T-helper 2 cell (primary cell): ENCODE data around the gene ERC2.

Source experiments
- DNase-seq, 5 experiments: peaks; one replicate each; pipeline versions ENCODE4 v3.0.0 to v3.0.0-alpha.2; 2012 to 2022

ERC2 gene

GRCh38 chr3:55565521-55565920 is 902.7 kb downstream of the ERC2 start:
- no peak for DNase-seq

- DNase-seq = no peak
Observed at GRCh38 chr3:55564726-55565125, 903.5 kb downstream of the ERC2 start.

GRCh38 chr3:55562700-55563099 is 905.6 kb downstream of the ERC2 start:
- no peak for DNase-seq

- no peak for DNase-seq
Observed at GRCh38 chr3:55559500-55560423, 908.5 kb downstream of the ERC2 start.

DNA sequence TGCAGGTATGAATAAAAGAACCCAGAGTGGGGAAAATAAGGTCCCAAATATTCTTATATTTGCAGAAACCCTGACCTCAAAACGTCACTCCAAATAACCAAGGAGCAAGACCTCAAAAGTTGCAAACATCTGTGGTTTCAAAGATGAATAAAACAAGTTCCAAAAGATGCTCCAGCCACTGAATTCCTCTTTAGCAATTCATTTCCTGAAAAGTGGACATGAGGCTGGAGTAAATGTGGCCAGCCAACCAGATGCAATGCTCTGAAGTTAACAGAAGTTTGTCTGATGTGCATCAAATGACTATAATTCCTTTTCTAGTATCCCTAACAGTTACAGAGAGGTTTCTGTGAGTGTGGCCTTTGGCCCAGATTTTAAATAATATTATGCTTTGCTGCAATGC is 910.0 kb downstream of the ERC2 start:
- DNase-seq = no peak

DNA sequence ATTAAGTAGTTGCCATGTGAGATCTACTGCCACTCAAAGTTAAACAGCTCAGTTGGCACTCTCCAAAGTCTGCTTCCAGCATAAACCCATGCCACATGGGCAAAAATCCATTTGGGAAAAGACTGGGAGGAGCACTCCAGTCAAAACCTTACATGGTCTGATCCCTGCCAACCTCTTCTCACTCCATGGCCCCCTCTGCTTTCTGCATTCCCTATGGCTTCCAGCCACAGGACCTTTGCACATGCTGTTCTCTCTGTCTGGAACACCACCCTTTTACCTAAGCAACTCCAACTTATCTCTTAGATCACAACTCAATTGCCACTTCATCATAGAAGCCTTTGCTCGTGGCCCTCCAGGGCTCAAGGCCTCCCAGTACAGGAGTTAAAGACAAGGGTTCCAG is 910.7 kb downstream of the ERC2 start:
- DNase-seq = no peak

DNA sequence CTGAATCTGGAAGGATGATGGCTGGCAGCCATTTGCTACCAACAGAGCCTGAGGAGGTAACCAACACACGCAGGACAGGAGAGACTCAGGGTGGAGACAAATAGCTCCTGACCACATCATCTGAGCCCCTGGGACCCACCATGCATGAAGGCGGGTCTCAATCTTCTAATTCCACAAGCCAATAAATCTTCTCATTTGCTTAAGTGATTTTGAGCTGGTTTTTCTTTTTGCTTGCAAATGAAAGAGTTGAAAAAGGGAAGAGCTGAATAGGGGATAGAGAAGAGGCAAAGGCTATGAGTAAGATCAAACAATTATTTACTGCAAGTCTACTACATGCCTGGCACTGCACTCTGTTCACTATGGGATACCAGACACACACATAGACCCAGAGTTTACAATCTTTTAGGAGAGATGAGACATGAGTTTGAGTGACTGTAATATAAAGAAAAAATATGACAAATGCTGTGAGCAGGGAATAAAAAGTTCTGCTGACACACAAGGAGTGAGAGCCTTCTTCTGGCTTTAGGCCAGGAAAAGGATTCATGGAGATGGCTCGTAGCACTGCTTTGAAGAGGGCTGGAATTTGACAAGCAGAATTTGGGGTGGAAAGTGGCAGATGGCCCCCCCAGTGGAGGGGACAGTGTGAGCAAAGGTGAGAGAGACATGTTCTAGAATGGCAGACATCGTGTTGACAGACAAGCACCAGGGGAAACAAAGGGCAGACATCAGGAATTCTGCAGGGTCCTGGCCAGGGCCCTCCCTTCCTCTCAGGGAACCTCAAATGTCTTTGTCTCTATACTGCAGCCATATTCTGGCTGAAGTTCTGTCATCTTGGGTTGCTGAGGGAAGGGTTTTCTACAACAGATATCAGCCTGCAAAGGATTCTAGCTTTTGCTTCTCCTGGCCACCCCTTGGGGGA is 911.4 kb downstream of the ERC2 start:
- DNase-seq = no peak

DNA sequence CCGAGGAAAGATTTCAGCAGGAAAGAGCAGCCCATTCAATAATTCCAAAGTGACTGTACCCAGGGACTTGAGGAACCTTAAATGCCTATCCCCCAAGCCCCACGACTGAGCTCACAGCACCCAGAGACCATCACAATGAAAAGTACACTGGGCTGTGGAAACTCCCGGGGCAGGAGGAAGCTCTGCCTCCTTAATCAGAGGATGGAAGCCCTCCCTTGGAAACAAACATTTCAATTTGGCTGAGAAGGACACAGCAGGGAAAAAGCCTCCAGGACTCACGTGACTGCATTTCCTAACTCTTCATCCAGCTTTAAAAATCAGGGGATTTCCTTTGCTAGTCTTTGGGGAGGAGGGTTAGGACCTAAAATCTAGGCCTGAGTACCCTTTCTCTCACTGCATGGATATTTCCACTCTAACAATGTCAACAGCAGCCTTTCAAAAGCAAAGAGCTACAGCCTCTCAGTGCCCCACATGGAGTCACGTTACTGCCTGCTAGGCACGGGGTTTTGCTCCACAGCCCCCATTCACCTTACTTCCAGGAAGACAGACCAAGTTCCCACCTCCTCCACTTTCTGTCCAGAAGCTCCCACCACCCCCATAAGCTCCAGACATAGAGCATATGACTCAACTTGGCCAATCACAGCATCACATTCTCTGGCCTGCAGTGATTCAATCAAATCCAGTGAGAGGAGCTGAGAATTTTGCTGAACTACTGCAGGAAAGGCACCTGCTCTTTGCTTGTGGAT is 912.2 kb downstream of the ERC2 start:
- no peak for DNase-seq

- no peak for DNase-seq
Observed at GRCh38 chr3:55554634-55555425, 913.4 kb downstream of the ERC2 start.

- DNase-seq = no peak
Observed at GRCh38 chr3:55551644-55552043, 916.6 kb downstream of the ERC2 start.

- no peak for DNase-seq
Observed at GRCh38 chr3:55549177-55549576, 919.1 kb downstream of the ERC2 start.

DNA sequence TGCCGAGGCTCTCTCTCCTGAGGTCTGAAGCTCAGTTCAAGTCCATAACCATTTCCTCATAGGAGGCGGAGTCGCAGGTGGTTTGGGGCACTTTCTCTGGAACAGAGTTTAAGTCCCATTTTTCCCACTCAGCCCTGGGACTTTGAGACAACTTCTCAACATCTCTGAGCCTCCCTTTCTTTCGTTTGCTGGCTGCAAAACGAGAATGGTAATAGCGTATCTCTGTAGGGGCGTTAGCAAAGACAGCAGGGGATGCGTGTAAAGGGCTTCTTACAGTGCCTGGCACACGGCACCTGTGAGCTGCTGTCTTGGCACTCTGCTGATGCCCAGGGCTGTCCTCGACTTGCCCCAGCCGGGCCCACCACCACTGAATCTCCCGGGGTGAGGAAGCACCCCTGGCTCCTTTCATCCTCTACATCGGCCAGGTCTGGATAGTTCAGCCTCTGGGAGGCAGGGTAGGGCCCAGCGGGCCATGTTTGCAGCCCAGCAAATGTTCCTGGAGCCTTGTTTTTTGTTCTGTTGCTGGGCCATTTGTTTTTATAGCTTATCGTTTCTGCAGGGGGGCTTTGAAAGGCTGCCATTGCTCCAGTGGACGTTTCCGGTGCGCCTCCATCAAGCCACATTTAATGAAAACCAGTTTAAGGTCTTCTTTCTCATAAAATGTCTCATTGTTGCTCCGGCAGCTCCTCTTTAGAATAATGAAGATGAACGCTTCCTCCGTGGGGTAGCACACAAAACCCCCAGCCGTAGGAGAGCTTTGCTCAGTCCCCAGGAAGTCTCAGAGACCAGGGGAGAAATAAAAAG is 921.2 kb downstream of the ERC2 start:
- no peak for DNase-seq

DNA sequence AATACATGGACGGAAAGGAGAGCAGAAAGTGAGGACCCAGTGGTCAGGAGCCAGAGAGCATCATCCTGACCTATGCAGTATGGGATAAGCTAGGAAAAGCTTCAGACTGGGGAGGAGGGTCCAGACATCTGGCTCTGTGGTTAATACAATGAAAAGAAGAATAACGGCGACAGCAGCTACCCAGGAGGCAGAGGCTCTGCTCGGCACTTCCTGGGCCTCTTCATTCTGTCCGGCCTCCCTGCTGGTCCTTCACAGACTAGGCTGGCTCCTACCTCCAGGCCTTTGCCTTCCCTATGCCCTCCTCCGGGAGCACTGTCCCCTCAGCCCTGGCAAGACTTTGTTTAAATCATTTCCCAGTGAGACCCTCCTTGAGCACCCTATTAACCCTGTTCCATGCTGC is 922.3 kb downstream of the ERC2 start:
- no peak for DNase-seq

DNA sequence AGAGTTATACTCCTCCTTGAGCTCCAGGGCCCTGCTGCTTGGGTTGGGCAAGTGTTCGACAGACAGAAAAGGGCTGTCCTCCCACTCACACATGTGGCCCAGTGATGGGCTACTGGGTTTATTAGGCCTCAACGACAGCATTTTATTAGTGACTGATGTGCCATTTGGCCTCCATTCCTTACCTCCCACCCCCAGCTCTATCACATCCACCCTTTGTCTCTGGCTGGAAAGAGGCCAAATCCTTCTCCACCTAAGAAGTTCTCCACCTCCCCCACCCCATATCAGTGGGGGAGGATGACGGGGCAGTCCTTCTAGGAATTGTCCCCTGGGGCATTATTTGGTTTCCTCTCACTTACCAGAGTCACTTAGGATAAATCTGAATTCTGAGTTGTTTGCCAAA is 924.0 kb downstream of the ERC2 start:
- no peak for DNase-seq

- no peak for DNase-seq
Observed at GRCh38 chr3:55543181-55543614, 925.1 kb downstream of the ERC2 start.

DNA sequence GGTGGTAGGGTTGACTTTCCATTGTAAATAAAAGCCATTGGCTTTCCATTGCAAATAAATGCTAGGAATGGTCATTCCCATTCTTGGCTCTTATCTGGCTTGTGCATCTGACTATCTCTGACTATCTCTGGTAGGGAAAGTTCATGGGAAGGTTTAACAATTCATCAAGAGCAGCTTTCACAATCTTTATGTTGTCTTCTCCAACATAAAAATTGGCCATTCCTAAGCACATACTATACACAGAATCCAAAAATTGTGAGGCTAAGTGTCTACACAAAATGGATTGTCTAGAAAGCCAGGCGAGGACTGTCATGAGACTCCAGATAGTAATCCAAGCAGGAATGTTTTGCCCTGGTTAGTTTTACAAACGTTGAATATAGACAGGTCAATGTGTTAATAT is 926.8 kb downstream of the ERC2 start:
- no peak for DNase-seq

DNA sequence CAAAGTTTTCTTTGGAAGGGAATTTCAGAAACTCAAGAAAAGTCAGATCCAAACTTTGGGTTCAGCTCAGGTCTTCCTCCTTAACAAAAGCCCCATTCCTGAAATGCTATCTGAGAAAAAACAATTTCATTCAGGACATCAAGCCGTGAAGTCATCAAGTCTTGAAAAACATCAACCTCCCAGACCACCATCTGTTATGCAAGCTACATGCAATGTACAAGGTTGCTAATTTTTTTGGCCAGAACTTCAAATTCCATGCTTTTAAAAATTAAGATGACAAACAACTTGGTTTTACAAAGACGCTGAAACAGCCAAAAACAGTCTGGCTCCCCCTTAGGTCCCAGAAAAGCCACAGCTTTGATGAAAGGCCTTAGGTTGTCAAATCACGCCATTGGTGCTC is 927.3 kb downstream of the ERC2 start:
- no peak for DNase-seq

DNA sequence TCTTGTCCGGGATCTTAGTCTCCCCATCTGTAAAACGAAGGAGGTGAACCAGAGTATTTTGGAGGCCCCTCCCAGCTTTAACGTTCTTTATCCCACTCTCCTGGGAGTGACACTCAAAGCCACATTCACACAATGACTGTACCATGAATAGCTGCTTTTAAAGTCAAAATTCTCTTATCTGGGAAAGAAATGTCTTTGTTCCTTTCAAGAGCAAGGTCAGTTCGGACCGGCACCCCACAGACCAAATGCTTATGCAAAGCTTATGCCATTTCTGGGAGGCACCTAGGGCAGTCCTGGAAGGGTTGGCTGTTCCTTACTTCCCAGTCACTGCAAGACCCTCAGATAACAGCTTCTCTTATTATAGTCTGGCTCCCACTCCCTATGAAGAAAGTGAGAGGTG is 927.7 kb downstream of the ERC2 start:
- no peak for DNase-seq

DNA sequence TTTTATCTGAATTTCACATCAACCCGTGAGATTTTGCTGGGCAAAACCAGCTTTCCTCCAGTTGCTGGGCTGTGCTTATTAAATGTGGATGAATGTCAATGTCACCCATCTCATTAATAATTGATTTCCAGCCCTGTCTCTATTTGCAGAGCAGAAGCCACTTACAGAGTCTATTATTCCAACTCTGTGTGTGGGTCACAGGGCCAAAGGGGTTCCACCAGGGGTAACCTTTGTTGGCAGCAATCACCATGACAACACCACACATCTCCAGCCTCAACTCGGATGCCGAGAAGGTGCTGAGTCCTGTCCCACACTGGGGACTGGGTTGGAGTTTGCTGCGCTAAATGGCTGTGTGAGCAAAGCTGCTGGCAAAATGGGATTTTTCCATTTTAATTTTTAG is 930.1 kb downstream of the ERC2 start:
- no peak for DNase-seq

DNA sequence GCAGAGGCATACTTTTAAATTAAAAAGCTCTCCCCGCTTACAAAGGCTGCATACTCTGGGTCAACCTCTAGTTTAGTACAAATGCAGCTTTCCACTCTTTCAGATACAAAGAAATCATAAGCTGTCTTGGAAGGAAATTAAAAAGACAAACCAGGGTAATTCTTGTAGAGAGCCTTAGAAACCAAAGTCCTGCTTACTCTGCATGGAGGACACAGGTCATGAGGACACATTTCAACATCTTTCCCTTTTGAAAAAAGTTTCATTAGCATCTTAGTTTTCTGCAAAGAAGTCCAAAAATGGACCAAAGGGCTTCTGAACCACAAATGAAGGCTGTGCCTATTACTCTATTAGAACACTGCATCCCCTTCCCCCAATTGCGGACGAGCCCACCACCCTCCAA is 930.7 kb downstream of the ERC2 start:
- no peak for DNase-seq

DNA sequence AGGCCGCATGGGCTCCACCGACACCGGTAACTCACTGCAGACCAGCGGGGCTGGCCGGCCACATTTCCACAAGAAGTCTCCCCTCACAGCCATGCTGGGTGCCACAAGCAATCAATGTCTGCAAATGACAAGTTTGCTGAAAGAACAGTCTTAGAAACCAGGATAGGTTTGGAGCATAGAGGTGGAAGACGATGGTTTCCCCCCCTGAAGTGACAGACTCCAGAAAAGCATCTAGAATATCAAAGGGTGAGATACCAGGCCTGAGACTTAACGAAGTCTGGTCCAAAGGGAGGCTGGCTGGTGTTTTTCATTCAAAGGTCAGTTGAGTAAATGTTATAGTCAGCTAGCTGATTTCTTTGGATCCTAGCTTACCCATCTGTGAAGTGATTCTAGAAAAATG is 931.1 kb downstream of the ERC2 start:
- no peak for DNase-seq
